Measurements from ENCODE around the gene UBE2F. TPM values are rescaled to one million over a fixed set of nuclear protein-coding genes. Genes with fewer than 3 reads are reported as not detected.

UBE2F gene
- total and polyA plus RNA-seq, 2 of the 13 experiments (the other 11 are each of a cell fraction or from before 2014, with no cell fraction given), result 35.4 to 73.1 TPM

GRCh38 chr2:238039151-238039550 lies 72.3 kb downstream of the UBE2F start:
- no peak overlapping the region for H3K4me2 ChIP-seq (ENCODE audit: low read depth, low read length)
- H3K27me3 ChIP-seq (ENCODE audit: control insufficient read depth in 1 of 2, insufficient read depth in 2 of 2, low read length in 2 of 2), result no peaks in the 10 kb centered on the region
- ChIA-PET CTCF (ENCODE audit: low intra/inter-chr PET ratio, low total read pairs) (no interaction called here), POLR2A (no interaction called here)
- no peak overlapping the region for H2AFZ ChIP-seq (ENCODE audit: low read length)
- H3K9ac ChIP-seq (ENCODE audit: insufficient read depth, low read depth, low read length), result no peak overlapping the region
- H3K4me1 ChIP-seq (ENCODE audit: insufficient read depth, low read length), result no peaks in the 10 kb centered on the region
- H3K4me3 ChIP-seq (replicated peaks in 1 of 3; ENCODE audit: insufficient read depth in 1 of 3, low read depth in 2 of 3, low read length in 3 of 3), result no peak overlapping the region
- ATAC-seq (no peak), DNase-seq (ENCODE audit: low spot score) (no peak), FAIRE-seq (no peak)
- no peaks in the 10 kb centered on the region for H3K79me2 ChIP-seq (ENCODE audit: insufficient read depth, low read length)
- WGBS (ENCODE audit: low lambda C conversion rate), result 84% methylated on average over 6 of the region's 6 CpGs
- BruUV-seq (replicated peaks), result no TSS peak
- H3K27ac ChIP-seq (ENCODE audit: extremely low read length, insufficient read depth, low read length), result no peak overlapping the region
- intact Hi-C loops (cut with micrococcal nuclease; ENCODE audit: unreplicated experiment), result no loop called here
- no peaks in the 10 kb centered on the region for H3K9me3 ChIP-seq (ENCODE audit: low read length)
- H3K36me3 ChIP-seq (replicated peaks in 1 of 2; ENCODE audit: control insufficient read depth in 1 of 2, insufficient read depth in 2 of 2, low read length in 2 of 2), result peaks cover 17 to 60% of the 10 kb centered on the region in 2 experiments
- in situ Hi-C loops (cut with HindIII; ENCODE audit: extremely low pct_ligation_motif_present, low pct_unique_long_range_greater_than_20kb), result no loop called here
- H4K20me1 ChIP-seq (ENCODE audit: insufficient read depth, low read length), result no peaks in the 10 kb centered on the region
- TF ChIP-seq, protein P1, sequence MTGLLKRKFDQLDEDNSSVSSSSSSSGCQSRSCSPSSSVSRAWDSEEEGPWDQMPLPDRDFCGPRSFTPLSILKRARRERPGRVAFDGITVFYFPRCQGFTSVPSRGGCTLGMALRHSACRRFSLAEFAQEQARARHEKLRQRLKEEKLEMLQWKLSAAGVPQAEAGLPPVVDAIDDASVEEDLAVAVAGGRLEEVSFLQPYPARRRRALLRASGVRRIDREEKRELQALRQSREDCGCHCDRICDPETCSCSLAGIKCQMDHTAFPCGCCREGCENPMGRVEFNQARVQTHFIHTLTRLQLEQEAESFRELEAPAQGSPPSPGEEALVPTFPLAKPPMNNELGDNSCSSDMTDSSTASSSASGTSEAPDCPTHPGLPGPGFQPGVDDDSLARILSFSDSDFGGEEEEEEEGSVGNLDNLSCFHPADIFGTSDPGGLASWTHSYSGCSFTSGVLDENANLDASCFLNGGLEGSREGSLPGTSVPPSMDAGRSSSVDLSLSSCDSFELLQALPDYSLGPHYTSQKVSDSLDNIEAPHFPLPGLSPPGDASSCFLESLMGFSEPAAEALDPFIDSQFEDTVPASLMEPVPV (CRISPR knock-in tag; IDR thresholded peaks at IDR 0.05), result no peak
- no peak for TF ChIP-seq PITX1 (CRISPR knock-in tag; IDR thresholded peaks at IDR 0.05)
- no peak for TF ChIP-seq ZNF570 (CRISPR knock-in tag; IDR thresholded peaks at IDR 0.05; ENCODE audit: borderline replicate concordance)
- TF ChIP-seq, protein P2, sequence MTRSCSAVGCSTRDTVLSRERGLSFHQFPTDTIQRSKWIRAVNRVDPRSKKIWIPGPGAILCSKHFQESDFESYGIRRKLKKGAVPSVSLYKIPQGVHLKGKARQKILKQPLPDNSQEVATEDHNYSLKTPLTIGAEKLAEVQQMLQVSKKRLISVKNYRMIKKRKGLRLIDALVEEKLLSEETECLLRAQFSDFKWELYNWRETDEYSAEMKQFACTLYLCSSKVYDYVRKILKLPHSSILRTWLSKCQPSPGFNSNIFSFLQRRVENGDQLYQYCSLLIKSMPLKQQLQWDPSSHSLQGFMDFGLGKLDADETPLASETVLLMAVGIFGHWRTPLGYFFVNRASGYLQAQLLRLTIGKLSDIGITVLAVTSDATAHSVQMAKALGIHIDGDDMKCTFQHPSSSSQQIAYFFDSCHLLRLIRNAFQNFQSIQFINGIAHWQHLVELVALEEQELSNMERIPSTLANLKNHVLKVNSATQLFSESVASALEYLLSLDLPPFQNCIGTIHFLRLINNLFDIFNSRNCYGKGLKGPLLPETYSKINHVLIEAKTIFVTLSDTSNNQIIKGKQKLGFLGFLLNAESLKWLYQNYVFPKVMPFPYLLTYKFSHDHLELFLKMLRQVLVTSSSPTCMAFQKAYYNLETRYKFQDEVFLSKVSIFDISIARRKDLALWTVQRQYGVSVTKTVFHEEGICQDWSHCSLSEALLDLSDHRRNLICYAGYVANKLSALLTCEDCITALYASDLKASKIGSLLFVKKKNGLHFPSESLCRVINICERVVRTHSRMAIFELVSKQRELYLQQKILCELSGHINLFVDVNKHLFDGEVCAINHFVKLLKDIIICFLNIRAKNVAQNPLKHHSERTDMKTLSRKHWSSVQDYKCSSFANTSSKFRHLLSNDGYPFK (CRISPR knock-in tag; IDR thresholded peaks at IDR 0.05; ENCODE audit: borderline replicate concordance), result no peak
- TF ChIP-seq TFDP2 (CRISPR knock-in tag; IDR thresholded peaks at IDR 0.05), result no peak
- TF ChIP-seq RFXAP (CRISPR knock-in tag; IDR thresholded peaks at IDR 0.05; ENCODE audit: borderline replicate concordance), result no peak
- no peak for TF ChIP-seq EP300 (IDR thresholded peaks at IDR 0.05; ENCODE audit: low read depth in 2 of 2, low read length in 2 of 2)
- TF ChIP-seq EP300 (CRISPR knock-in tag; IDR thresholded peaks at IDR 0.05; ENCODE audit: borderline replicate concordance), result no peak
- no peak for TF ChIP-seq KLF6 (CRISPR knock-in tag; IDR thresholded peaks at IDR 0.05)
- TF ChIP-seq, protein P3, sequence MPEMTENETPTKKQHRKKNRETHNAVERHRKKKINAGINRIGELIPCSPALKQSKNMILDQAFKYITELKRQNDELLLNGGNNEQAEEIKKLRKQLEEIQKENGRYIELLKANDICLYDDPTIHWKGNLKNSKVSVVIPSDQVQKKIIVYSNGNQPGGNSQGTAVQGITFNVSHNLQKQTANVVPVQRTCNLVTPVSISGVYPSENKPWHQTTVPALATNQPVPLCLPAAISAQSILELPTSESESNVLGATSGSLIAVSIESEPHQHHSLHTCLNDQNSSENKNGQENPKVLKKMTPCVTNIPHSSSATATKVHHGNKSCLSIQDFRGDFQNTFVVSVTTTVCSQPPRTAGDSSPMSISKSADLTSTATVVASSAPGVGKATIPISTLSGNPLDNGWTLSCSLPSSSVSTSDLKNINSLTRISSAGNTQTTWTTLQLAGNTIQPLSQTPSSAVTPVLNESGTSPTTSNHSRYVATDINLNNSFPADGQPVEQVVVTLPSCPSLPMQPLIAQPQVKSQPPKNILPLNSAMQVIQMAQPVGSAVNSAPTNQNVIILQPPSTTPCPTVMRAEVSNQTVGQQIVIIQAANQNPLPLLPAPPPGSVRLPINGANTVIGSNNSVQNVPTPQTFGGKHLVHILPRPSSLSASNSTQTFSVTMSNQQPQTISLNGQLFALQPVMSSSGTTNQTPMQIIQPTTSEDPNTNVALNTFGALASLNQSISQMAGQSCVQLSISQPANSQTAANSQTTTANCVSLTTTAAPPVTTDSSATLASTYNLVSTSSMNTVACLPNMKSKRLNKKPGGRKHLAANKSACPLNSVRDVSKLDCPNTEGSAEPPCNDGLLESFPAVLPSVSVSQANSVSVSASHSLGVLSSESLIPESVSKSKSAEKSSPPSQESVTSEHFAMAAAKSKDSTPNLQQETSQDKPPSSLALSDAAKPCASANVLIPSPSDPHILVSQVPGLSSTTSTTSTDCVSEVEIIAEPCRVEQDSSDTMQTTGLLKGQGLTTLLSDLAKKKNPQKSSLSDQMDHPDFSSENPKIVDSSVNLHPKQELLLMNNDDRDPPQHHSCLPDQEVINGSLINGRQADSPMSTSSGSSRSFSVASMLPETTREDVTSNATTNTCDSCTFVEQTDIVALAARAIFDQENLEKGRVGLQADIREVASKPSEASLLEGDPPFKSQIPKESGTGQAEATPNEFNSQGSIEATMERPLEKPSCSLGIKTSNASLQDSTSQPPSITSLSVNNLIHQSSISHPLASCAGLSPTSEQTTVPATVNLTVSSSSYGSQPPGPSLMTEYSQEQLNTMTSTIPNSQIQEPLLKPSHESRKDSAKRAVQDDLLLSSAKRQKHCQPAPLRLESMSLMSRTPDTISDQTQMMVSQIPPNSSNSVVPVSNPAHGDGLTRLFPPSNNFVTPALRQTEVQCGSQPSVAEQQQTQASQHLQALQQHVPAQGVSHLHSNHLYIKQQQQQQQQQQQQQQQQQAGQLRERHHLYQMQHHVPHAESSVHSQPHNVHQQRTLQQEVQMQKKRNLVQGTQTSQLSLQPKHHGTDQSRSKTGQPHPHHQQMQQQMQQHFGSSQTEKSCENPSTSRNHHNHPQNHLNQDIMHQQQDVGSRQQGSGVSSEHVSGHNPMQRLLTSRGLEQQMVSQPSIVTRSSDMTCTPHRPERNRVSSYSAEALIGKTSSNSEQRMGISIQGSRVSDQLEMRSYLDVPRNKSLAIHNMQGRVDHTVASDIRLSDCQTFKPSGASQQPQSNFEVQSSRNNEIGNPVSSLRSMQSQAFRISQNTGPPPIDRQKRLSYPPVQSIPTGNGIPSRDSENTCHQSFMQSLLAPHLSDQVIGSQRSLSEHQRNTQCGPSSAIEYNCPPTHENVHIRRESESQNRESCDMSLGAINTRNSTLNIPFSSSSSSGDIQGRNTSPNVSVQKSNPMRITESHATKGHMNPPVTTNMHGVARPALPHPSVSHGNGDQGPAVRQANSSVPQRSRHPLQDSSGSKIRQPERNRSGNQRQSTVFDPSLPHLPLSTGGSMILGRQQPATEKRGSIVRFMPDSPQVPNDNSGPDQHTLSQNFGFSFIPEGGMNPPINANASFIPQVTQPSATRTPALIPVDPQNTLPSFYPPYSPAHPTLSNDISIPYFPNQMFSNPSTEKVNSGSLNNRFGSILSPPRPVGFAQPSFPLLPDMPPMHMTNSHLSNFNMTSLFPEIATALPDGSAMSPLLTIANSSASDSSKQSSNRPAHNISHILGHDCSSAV (CRISPR knock-in tag; IDR thresholded peaks at IDR 0.05; ENCODE audit: borderline replicate concordance), result no peak
